Neuronal stem cell (in vitro differentiated cells): Measurements from ENCODE around the gene NUP88.

Experiments
- DNase-seq: peaks from one replicate; pipeline ENCODE4 v3.0.0-alpha.2; 2013; ENCODE audit warnings: low spot score
- H2AFZ ChIP-seq: one replicate; pipeline ENCODE4 v1.6.1; 2013; ENCODE audit warnings: mild to moderate bottlenecking, low read length, inconsistent platforms
- H2AK5ac ChIP-seq: 2 replicates; pipeline ENCODE4 v1.6.1; 2013; ENCODE audit warnings: low read depth, mild to moderate bottlenecking, inconsistent platforms, low read length, moderate library complexity, mixed read lengths
- H2BK120ac ChIP-seq: 2 replicates; pipeline ENCODE4 v1.6.1; 2013; ENCODE audit warnings: low read depth, mild to moderate bottlenecking, inconsistent platforms, low read length, moderate library complexity, mixed read lengths
- H2BK12ac ChIP-seq: one replicate; pipeline ENCODE4 v1.6.1; 2013; ENCODE audit warnings: low read length, inconsistent platforms
- H2BK15ac ChIP-seq: 2 replicates; pipeline ENCODE4 v1.6.1; 2013; ENCODE audit warnings: mild to moderate bottlenecking, low read length, inconsistent platforms, mixed read lengths
- H2BK5ac ChIP-seq: one replicate; pipeline ENCODE4 v1.6.1; 2013; ENCODE audit warnings: inconsistent platforms, mild to moderate bottlenecking, low read length, moderate library complexity
- H3K14ac ChIP-seq: one replicate; pipeline ENCODE4 v1.6.1; 2013; ENCODE audit warnings: low read length, inconsistent platforms
- H3K18ac ChIP-seq: 2 replicates; pipeline ENCODE4 v1.6.1; 2013; ENCODE audit warnings: low read length, inconsistent platforms
- H3K23ac ChIP-seq: 2 replicates; pipeline ENCODE4 v1.6.1; 2013; ENCODE audit warnings: low read depth, mild to moderate bottlenecking, mixed read lengths, low read length, inconsistent platforms; ENCODE audit not compliant: poor library complexity
- H3K27ac ChIP-seq: replicated peaks from 3 replicates; pipeline ENCODE4 v1.5.1; 2013; ENCODE audit warnings: low read length, inconsistent platforms
- H3K27me3 ChIP-seq, 3 experiments: 2 replicates each; pipeline ENCODE4 v1.6.1; 2013; ENCODE audit warnings: low read length in 3 of 3, mild to moderate bottlenecking in 2 of 3, inconsistent platforms in 1 of 3, low read depth in 1 of 3, mixed read lengths in 1 of 3, moderate library complexity in 1 of 3; ENCODE audit not compliant: control insufficient read depth in 3 of 3, insufficient read depth in 3 of 3
- H3K36me3 ChIP-seq, 2 donors: replicated peaks in 1 of 2; 2 replicates each; pipeline ENCODE4 v1.6.1; 2013; ENCODE audit warnings: low read length in 2 of 2; ENCODE audit not compliant: control insufficient read depth in 2 of 2, insufficient read depth in 2 of 2
- H3K4ac ChIP-seq: 2 replicates; pipeline ENCODE4 v1.6.1; 2013; ENCODE audit warnings: inconsistent platforms, mild to moderate bottlenecking, low read length, moderate library complexity
- H3K4me1 ChIP-seq, 2 donors: 1 replicate in 1 of 2; 2 replicates in 1 of 2; pipeline ENCODE4 v1.6.1; 2013; ENCODE audit warnings: low read length in 2 of 2, low read depth in 1 of 2; ENCODE audit not compliant: control insufficient read depth in 2 of 2, insufficient read depth in 1 of 2
- H3K4me2 ChIP-seq: one replicate; pipeline ENCODE4 v1.6.1; 2013; ENCODE audit warnings: mild to moderate bottlenecking, low read length, inconsistent platforms; ENCODE audit not compliant: insufficient read depth, poor library complexity, severe bottlenecking
- H3K4me3 ChIP-seq, 2 donors: 2 replicates each; pipeline ENCODE4 v1.5.1; 2013; ENCODE audit warnings: low read length in 2 of 2, mild to moderate bottlenecking in 2 of 2, inconsistent platforms in 1 of 2, moderate library complexity in 1 of 2
- H3K79me1 ChIP-seq: one replicate; pipeline ENCODE4 v1.6.1; 2013; ENCODE audit warnings: low read depth, mild to moderate bottlenecking, inconsistent platforms, low read length, moderate library complexity
- H3K9ac ChIP-seq: one replicate; pipeline ENCODE4 v1.6.1; 2013; ENCODE audit warnings: mild to moderate bottlenecking, low read depth, low read length, inconsistent platforms; ENCODE audit not compliant: poor library complexity
- H3K9me3 ChIP-seq, 2 donors: replicated peaks in 1 of 2; 2 replicates each; pipeline versions ENCODE3 to v1.6.1; 2013; ENCODE audit warnings: low read length in 2 of 2, mild to moderate bottlenecking in 2 of 2, inconsistent platforms in 1 of 2, low read depth in 1 of 2, mixed read lengths in 1 of 2, moderate library complexity in 1 of 2; ENCODE audit not compliant: control insufficient read depth in 2 of 2, insufficient read depth in 1 of 2
- H4K8ac ChIP-seq: one replicate; pipeline ENCODE4 v1.6.1; 2013; ENCODE audit warnings: low read depth, mild to moderate bottlenecking, inconsistent platforms, low read length, moderate library complexity
- H4K91ac ChIP-seq: one replicate; pipeline ENCODE4 v1.6.1; 2013; ENCODE audit warnings: low read length, low read depth, mild to moderate bottlenecking, inconsistent platforms; ENCODE audit not compliant: poor library complexity
- WGBS, 2 donors: extraction: QIAGEN DNeasy Blood & Tissue Kit; methylation state at CpG; one replicate each; pipeline ENCODE4 v1.1.7; 2013; ENCODE audit warnings: missing lambda C conversion rate in 2 of 2, mixed read lengths in 1 of 2; ENCODE audit not compliant: insufficient read length in 2 of 2, insufficient replicate concordance in 1 of 2; ENCODE audit errors: extremely low coverage in 2 of 2; 5-methylcytosine and 5-hydroxymethylcytosine counted together

Gene NUP88

GRCh38 chr17:5396612-5397011 is 22.9 kb downstream of the NUP88 start:
- H3K4me1 ChIP-seq: no peaks in the 10 kb centered on the region
- H2BK5ac ChIP-seq: no peak overlapping the region
- no CpG with 5 or more reads among the region's 2 CpGs for WGBS, 2 donors
- H3K9ac ChIP-seq: no peak overlapping the region
- no peaks in the 10 kb centered on the region for H3K27me3 ChIP-seq
- H3K4me3 ChIP-seq: no peak overlapping the region
- H2BK120ac ChIP-seq: no peak overlapping the region
- no peak for DNase-seq
- no peak overlapping the region for H3K23ac ChIP-seq
- H4K91ac ChIP-seq: no peak overlapping the region
- no peak overlapping the region for H2BK12ac ChIP-seq
- H3K9me3 ChIP-seq: no peaks in the 10 kb centered on the region
- H3K4ac ChIP-seq: no peak overlapping the region
- H3K79me1 ChIP-seq: no peaks in the 10 kb centered on the region
- no peak overlapping the region for H3K4me2 ChIP-seq
- no peak overlapping the region for H3K14ac ChIP-seq
- no peak overlapping the region for H2AK5ac ChIP-seq
- peaks cover 25 to 93% of the 10 kb centered on the region in 2 donors for H3K36me3 ChIP-seq
- no peak overlapping the region for H2BK15ac ChIP-seq
- H2AFZ ChIP-seq: no peak overlapping the region
- H3K27ac ChIP-seq: no peak overlapping the region
- no peak overlapping the region for H4K8ac ChIP-seq
- no peak overlapping the region for H3K18ac ChIP-seq

DNA sequence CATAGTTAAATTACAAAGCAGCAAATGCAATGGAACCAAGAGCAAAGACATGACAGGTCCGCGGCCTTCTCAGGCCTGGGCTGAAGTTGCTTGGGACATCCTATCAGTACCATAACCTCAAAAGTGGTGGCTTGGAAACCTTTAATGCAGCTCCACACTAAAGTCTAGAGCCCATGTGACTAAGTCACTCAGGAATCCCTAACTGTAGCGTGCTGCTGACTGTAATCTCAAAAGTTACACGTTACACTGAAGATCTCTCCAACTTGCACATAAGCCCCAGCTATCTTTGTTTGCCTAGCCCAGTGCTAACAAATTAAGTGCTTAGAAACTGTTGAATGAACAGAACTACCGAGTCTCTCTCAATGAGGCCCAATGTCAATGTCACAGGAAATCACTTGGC is 27.8 kb downstream of the NUP88 start:
- no peak overlapping the region for H3K4ac ChIP-seq
- H2BK12ac ChIP-seq: no peak overlapping the region
- no peak overlapping the region for H3K23ac ChIP-seq
- no peak overlapping the region for H3K14ac ChIP-seq
- H2BK15ac ChIP-seq: no peak overlapping the region
- no peak overlapping the region for H4K91ac ChIP-seq
- no peak overlapping the region for H3K4me2 ChIP-seq
- no peak for DNase-seq
- H3K4me3 ChIP-seq: no peak overlapping the region
- peaks cover 44 to 96% of the 10 kb centered on the region in 2 donors for H3K36me3 ChIP-seq
- no peak overlapping the region for H3K9ac ChIP-seq
- H4K8ac ChIP-seq: no peak overlapping the region
- H2BK5ac ChIP-seq: no peak overlapping the region
- H2AK5ac ChIP-seq: no peak overlapping the region
- H2BK120ac ChIP-seq: no peak overlapping the region
- H3K79me1 ChIP-seq: no peaks in the 10 kb centered on the region
- H3K18ac ChIP-seq: no peak overlapping the region
- H3K27ac ChIP-seq: no peak overlapping the region
- H3K9me3 ChIP-seq: no peaks in the 10 kb centered on the region
- H2AFZ ChIP-seq: no peak overlapping the region
- no peaks in the 10 kb centered on the region for H3K27me3 ChIP-seq
- no peaks in the 10 kb centered on the region for H3K4me1 ChIP-seq
- no CpG with 5 or more reads among the region's 5 CpGs for WGBS, 2 donors

DNA sequence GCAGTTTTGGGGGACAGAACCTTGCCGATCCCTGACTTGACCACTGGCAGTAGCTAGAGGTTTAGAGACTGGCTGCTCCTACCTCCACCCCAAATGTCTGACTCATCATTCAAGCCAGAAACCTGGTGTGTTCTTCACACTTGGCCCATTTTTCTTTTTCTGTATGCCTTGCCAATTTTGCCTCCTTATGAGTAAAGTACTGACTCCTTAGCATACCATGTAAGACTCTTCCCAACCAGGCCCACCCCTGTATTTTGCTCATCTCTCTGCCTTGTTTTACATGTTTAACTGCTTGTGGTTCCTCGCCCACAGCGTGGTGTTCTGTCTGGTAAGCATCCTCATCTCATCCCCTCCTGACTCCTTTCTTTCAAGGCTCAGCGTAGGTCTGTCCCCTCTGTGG is 37.9 kb downstream of the NUP88 start:
- H2BK15ac ChIP-seq: no peak overlapping the region
- no peak overlapping the region for H2BK12ac ChIP-seq
- peaks cover 49 to 100% of the 10 kb centered on the region in 2 donors for H3K36me3 ChIP-seq
- no peak overlapping the region for H3K23ac ChIP-seq
- H3K27ac ChIP-seq: no peak overlapping the region
- H3K4me2 ChIP-seq: no peak overlapping the region
- no peaks in the 10 kb centered on the region for H3K9me3 ChIP-seq
- H3K9ac ChIP-seq: no peak overlapping the region
- H3K4me3 ChIP-seq: no peak overlapping the region
- no peak overlapping the region for H2BK120ac ChIP-seq
- H3K14ac ChIP-seq: no peak overlapping the region
- H3K18ac ChIP-seq: no peak overlapping the region
- H3K4ac ChIP-seq: no peak overlapping the region
- no peak for DNase-seq
- no peaks in the 10 kb centered on the region for H3K4me1 ChIP-seq
- H4K8ac ChIP-seq: no peak overlapping the region
- no peaks in the 10 kb centered on the region for H3K79me1 ChIP-seq
- H4K91ac ChIP-seq: no peak overlapping the region
- H3K27me3 ChIP-seq: no peaks in the 10 kb centered on the region
- H2BK5ac ChIP-seq: no peak overlapping the region
- H2AK5ac ChIP-seq: no peak overlapping the region
- WGBS, 2 donors: no CpG with 5 or more reads among the region's 4 CpGs
- H2AFZ ChIP-seq: no peak overlapping the region

- Histone ChIP-seq H3K27ac (no peak overlapping the region), H3K4me1 (no peaks in the 10 kb centered on the region), H2BK12ac (no peak overlapping the region), H3K4me2 (no peak overlapping the region), H3K9ac (no peak overlapping the region), H3K23ac (no peak overlapping the region), H3K14ac (no peak overlapping the region), H2AFZ (no peak overlapping the region), H4K91ac (no peak overlapping the region), H2BK15ac (no peak overlapping the region), H3K4ac (no peak overlapping the region), H3K9me3 (no peaks in the 10 kb centered on the region), H2AK5ac (no peak overlapping the region), H3K4me3 (no peak overlapping the region), H3K27me3 (no peaks in the 10 kb centered on the region), H4K8ac (no peak overlapping the region), H3K18ac (no peak overlapping the region), H3K79me1 (no peaks in the 10 kb centered on the region), H2BK120ac (no peak overlapping the region), H3K36me3 (peaks cover 50 to 99% of the 10 kb centered on the region in 2 donors), H2BK5ac (no peak overlapping the region)
- no peak for DNase-seq
- WGBS, 2 donors: no CpG with 5 or more reads among the region's 7 CpGs
These were observed 38.8 kb downstream of the NUP88 start for GRCh38 chr17:5380491-5381135.
